Measurements from ENCODE around the gene KRTAP1-1.
A peak's percentile ranks its signal among the peaks of the same experiment; 100 is the strongest.
"Not testable (repeated sequence)": the region's sequence is repeated elsewhere in the genome, so short reads cannot be mapped to it uniquely, and the experiment has no call there.

KRTAP1-1 gene

DNA sequence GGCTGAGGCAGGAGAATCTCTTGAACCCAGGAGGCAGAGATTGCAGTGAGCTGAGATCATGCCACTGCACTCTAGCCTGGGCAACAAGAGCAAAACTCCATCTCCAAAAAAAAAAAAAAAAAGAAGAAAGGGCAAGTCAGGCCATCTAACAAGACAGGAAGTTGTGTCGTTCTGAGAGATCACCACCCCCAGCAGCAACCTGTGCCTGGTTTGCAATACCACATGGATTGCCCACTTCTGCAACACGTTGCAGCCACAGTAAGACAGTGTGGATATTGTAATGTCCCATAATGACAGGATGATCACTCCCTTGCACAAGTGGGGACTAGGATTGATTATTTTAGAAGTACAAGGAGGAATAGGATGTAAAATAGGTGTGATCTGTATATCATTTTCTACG lies 27.8 kb upstream of the KRTAP1-1 start:
- H3K4me3 ChIP-seq (ENCODE audit: low read depth, low read length) = no peak overlapping the region
- no peak for DNase-seq (ENCODE audit: low read depth, low spot score)
- in situ Hi-C loops (cut with HindIII; ENCODE audit: low sequenced_read_pairs) = no loop called here
- TF ChIP-seq, protein P1, sequence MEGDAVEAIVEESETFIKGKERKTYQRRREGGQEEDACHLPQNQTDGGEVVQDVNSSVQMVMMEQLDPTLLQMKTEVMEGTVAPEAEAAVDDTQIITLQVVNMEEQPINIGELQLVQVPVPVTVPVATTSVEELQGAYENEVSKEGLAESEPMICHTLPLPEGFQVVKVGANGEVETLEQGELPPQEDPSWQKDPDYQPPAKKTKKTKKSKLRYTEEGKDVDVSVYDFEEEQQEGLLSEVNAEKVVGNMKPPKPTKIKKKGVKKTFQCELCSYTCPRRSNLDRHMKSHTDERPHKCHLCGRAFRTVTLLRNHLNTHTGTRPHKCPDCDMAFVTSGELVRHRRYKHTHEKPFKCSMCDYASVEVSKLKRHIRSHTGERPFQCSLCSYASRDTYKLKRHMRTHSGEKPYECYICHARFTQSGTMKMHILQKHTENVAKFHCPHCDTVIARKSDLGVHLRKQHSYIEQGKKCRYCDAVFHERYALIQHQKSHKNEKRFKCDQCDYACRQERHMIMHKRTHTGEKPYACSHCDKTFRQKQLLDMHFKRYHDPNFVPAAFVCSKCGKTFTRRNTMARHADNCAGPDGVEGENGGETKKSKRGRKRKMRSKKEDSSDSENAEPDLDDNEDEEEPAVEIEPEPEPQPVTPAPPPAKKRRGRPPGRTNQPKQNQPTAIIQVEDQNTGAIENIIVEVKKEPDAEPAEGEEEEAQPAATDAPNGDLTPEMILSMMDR (IDR thresholded peaks at IDR 0.05; ENCODE audit: low read depth, low read length) = no peak

DNA sequence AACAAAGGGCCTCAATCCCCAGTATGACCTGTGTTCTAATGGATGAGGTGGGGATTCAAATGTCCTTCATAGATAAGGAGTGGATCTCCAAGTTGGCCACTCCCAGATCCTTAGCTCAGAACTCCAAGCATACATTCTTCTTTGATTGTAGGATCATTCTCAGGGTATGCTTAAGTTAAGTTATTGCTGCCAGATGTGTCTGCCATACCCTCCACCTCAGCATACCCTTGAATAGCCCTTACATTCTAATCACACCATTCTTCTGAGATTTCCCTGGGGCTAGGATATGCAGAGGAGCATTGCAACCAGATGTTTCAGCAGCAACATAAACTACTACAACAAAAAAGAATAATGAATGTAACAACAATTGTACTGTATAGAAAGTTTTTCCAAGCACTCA lies 26.0 kb upstream of the KRTAP1-1 start:
- DNase-seq (ENCODE audit: low read depth, low spot score) = no peak

DNA sequence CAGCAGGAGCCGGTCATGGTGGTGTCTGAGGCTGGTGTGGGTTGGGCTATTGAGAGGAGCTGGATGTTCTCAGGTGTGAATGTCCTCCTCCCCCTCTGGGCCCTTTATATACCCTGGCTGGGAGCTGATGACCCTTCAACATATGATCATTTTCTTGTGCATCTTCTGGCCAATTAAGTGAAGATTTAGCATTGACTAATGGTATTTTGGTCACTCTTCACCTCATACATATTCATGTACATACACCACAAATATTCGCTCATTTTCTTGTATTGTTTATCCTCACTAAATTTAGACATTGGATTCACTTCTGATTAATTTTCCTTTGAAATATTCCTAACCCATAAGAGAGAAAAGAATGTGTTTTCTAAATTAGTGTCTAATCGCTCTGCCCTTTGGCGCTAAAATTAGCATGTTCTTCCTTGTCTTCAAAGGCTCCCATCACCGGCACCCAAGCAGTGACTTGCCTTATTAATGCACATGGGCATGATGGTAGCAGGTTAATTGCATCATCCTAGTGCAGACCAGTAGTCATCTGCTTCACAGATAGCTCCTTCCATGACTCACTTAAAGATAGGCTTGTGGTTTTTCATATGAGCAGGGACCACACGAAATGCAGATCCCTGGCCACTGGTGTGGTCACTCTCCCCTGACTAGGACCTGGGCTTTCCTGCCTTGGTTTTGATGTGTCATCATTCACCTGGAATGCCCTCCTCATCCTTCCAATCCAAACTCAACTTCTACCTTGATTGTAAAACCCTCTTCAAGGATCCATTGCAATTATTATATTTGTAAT lies 24.8 kb upstream of the KRTAP1-1 start, which contains the start of gene KRTAP2-4:
KRTAP2-4 (minus strand) TSS at position 51 of the 796 bp plus-strand sequence; CDS start at position 17, 34 bp downstream.
- no peak within 1 kb of the TSS for H3K4me3 ChIP-seq (ENCODE audit: low read depth, low read length)
- TF ChIP-seq, protein P1 (IDR thresholded peaks at IDR 0.05; ENCODE audit: low read depth, low read length) = no peak
- in situ Hi-C loops (cut with HindIII; ENCODE audit: low sequenced_read_pairs) = no loop called here
- DNase-seq (ENCODE audit: low read depth, low spot score) = peak; percentile 83

More for the DNA sequence above, 26.0 kb upstream of the KRTAP1-1 start:
- H3K4me3 ChIP-seq (ENCODE audit: low read depth, low read length) = no peak overlapping the region
- in situ Hi-C loops (cut with HindIII; ENCODE audit: low sequenced_read_pairs) = no loop called here
- TF ChIP-seq, protein P1 (IDR thresholded peaks at IDR 0.05; ENCODE audit: low read depth, low read length) = no peak

DNA sequence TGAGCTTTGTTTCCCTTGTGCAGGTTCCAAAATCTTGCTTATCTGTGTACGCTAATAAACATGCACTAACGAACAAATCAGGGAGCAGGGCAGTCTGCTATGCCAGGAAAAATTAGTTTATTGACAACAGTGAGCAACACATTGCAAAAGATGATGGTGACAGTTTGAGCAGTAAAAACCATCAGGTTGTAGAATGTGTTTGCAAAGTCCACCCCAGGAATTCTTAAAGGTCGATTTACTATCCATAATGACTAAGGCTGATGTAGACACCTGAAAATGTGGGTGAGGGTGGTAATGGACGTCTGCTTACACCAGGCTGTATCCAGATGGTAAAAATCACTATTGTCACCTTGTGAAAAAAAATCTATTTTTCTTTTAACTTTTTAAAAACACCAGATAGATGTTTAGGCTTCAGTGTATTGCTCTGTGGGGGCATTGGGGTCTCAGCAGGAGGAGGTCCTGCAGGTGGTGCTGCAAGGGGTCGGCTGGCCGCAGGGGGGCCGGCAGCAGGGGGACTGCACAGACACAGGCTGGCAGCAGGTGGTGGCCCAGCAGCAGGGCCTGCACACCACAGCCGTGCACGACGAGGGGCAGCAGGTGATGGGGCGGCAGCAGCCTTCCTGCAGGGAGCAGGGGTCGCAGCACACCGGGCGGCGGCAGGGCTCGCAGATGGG lies 23.9 kb upstream of the KRTAP1-1 start:
- in situ Hi-C loops (cut with HindIII; ENCODE audit: low sequenced_read_pairs); DNase-seq (ENCODE audit: low read depth, low spot score); H3K4me3 ChIP-seq (ENCODE audit: low read depth, low read length): not testable (repeated sequence)

GRCh38 chr17:41064301-41064700 lies 23.1 kb upstream of the KRTAP1-1 start:
- TF ChIP-seq, protein P1 (IDR thresholded peaks at IDR 0.05; ENCODE audit: low read depth, low read length) = no peak
- H3K4me3 ChIP-seq (ENCODE audit: low read depth, low read length) = no peak overlapping the region
- DNase-seq (ENCODE audit: low read depth, low spot score) = no peak
- in situ Hi-C loops (cut with HindIII; ENCODE audit: low sequenced_read_pairs) = no loop called here

GRCh38 chr17:41063449-41063848 lies 22.2 kb upstream of the KRTAP1-1 start:
- TF ChIP-seq, protein P1 (IDR thresholded peaks at IDR 0.05; ENCODE audit: low read depth, low read length) = no peak
- no peak overlapping the region for H3K4me3 ChIP-seq (ENCODE audit: low read depth, low read length)
- no peak for DNase-seq (ENCODE audit: low read depth, low spot score)
- in situ Hi-C loops (cut with HindIII; ENCODE audit: low sequenced_read_pairs) = no loop called here

GRCh38 chr17:41061964-41062363 lies 20.7 kb upstream of the KRTAP1-1 start:
- no peak overlapping the region for H3K4me3 ChIP-seq (ENCODE audit: low read depth, low read length)
- peak; percentile 90 for DNase-seq (ENCODE audit: low read depth, low spot score)
- in situ Hi-C loops (cut with HindIII; ENCODE audit: low sequenced_read_pairs) = no loop called here
- TF ChIP-seq, protein P1 (IDR thresholded peaks at IDR 0.05; ENCODE audit: low read depth, low read length) = no peak

All from astrocyte of the spinal cord (primary cell).